AG09319 (cell line): ENCODE data around the gene CCL19.
A peak's percentile ranks its signal among the peaks of the same experiment; 100 is the strongest.

Experiments
- DNase-seq: peaks from one replicate; pipeline ENCODE4 v3.0.0-alpha.2; 2010; ENCODE audit warnings: low read depth; ENCODE audit errors: extremely low read depth
- CTCF ChIP-seq: IDR thresholded peaks from 2 replicates; pipeline ENCODE4 v1.5.1; 2011; ENCODE audit warnings: low read depth, mild to moderate bottlenecking, inconsistent platforms, low read length, moderate library complexity

CCL19 gene

GRCh38 chr9:34646211-34647083 is 44.6 kb downstream of the CCL19 start, which contains the start of gene GALT:
TSS of gene GALT (plus strand) at chr9:34646675. CDS start at chr9:34646705, 30 bp downstream.
- peak; percentile 66 for TF ChIP-seq CTCF
- peak; percentile 45 for DNase-seq

GRCh38 chr9:34644766-34645314 is 46.2 kb downstream of the CCL19 start:
- no peak for DNase-seq
- no peak for TF ChIP-seq CTCF

- no peak for TF ChIP-seq CTCF
- DNase-seq, result no peak
These were observed 48.4 kb downstream of the CCL19 start for GRCh38 chr9:34642679-34643078.
